Right lobe of liver (tissue), 6 donors: ENCODE measurements around the gene SORL1. TPM values are rescaled to one million over a fixed set of nuclear protein-coding genes. Genes with fewer than 3 reads are reported as not detected.

Experiments used
- ATAC-seq, 4 donors: fragments of 200-7000 bp; cut with Tn5 transposase; one replicate each; pipeline ENCODE4 v1.9.1; 2020; ENCODE audit warnings: mild to moderate bottlenecking in 4 of 4, moderate library complexity in 4 of 4
- DNase-seq, 3 donors: peaks; one replicate each; pipeline ENCODE4 v3.0.0-alpha.2; 2020
- H3K27ac ChIP-seq, 3 donors: fragments of 200-600 bp; one replicate each; pipeline ENCODE4 v1.8.0; 2022
- H3K27me3 ChIP-seq, 2 donors: fragments of 200-600 bp; one replicate each; pipeline ENCODE4 v1.8.0; 2022
- H3K36me3 ChIP-seq, 4 donors: fragments of 200-600 bp; sonication (generic) in 1 of 4; one replicate each; pipeline versions ENCODE4 v1.5.1 to v1.8.0; 2017 to 2022; ENCODE audit warnings: control low read depth in 1 of 4
- H3K4me1 ChIP-seq, 4 donors: fragments of 200-600 bp; sonication (generic) in 1 of 4; one replicate each; pipeline versions ENCODE4 v1.5.1 to v1.8.0; 2017 to 2022; ENCODE audit warnings: control low read depth in 1 of 4
- H3K4me3 ChIP-seq, 3 donors: fragments of 200-600 bp; one replicate each; pipeline ENCODE4 v1.8.0; 2022
- H3K9me3 ChIP-seq, 4 donors: fragments of 200-600 bp; sonication (generic) in 1 of 4; one replicate each; pipeline versions ENCODE4 v1.5.1 to v1.8.0; 2017 to 2022; ENCODE audit warnings: control low read depth in 1 of 4
- CTCF ChIP-seq, 4 donors: fragments of 200-600 bp in 3 of 4; fragments of 450-650 bp in 1 of 4; IDR thresholded peaks; one replicate each; pipeline versions ENCODE4 v1.5.1 to v1.8.0; 2016 to 2022; ENCODE audit warnings: antibody characterized with exemption in 4 of 4, mild to moderate bottlenecking in 2 of 4
- POLR2A ChIP-seq: fragments of 450-650 bp; IDR thresholded peaks from one replicate; pipeline ENCODE4 v1.6.1; 2017; ENCODE audit warnings: antibody characterized with exemption, mild to moderate bottlenecking
- WGBS: methylation state at CpG from one replicate; pipeline ENCODE4 v1.1.6; 2018; ENCODE audit warnings: low coverage, low lambda C conversion rate; ENCODE audit not compliant: insufficient coverage; ENCODE audit errors: missing lambda C conversion rate; 5-methylcytosine and 5-hydroxymethylcytosine counted together
- intact Hi-C, 2 donors: fragments of 100-400 bp; cut with DNase I; formaldehyde crosslinking; loops; one replicate each; pipeline versions ENCODE4 v1.11.2 to v1.14.1; 2022
- total RNA-seq, 6 experiments: library from RNA; depleted of rRNA in 2 of 6; stranded (reverse); fragments of >200 nt in 2 of 6; fragmentation: NEBNext Ultra II Directional in 3 of 6; extraction: Animal tissue kit (Norgen Biotek cat#: 25700) in 3 of 6; gene quantifications; one replicate each; pipeline versions ENCODE4 v1.1.0 to v1.2.4, GENCODE V29; 2016 to 2023
- donor health status: DM: no; HTN: yes; CAD: no.
- donor health status: DM: no; HTN: no; CAD: no.
- donor health status: DM: no; HTN: no; CAD: no.
- donor health status: DM: no; HTN: yes; CAD: no.
- donor health status: DM: no; HTN: yes; CAD: no.

The SORL1 gene
- total RNA-seq, 6 experiments from 2014 or later = 45.2 to 137 (median 73.8) TPM

- peaks cover 0 to 44% (median 0%) of the 10 kb centered on the region in 4 donors for H3K36me3 ChIP-seq
- no peaks in the 10 kb centered on the region for H3K9me3 ChIP-seq
- intact Hi-C loops = no loop called here
- H3K4me3 ChIP-seq = no peak overlapping the region
- peak in 2 of 4 donors; percentile 17 to 23 for ATAC-seq
- no peak for DNase-seq
- no peaks in the 10 kb centered on the region for H3K27me3 ChIP-seq
- no peak for TF ChIP-seq POLR2A
- no peak for TF ChIP-seq CTCF (IDR thresholded peaks at IDR 0.05)
- no peak overlapping the region for H3K27ac ChIP-seq
- H3K4me1 ChIP-seq = no peaks in the 10 kb centered on the region
Measured at GRCh38 chr11:121508449-121508848, 56.3 kb downstream of the SORL1 start.

- H3K36me3 ChIP-seq = peaks cover 0 to 55% (median 0%) of the 10 kb centered on the region in 4 donors
- H3K27me3 ChIP-seq = no peaks in the 10 kb centered on the region
- no peaks in the 10 kb centered on the region for H3K9me3 ChIP-seq
- H3K4me1 ChIP-seq = peaks cover 0 to 10% (median 0%) of the 10 kb centered on the region in 4 donors
- ATAC-seq (no peak), DNase-seq (no peak)
- TF ChIP-seq POLR2A = no peak
- TF ChIP-seq CTCF (IDR thresholded peaks at IDR 0.05) = no peak
- no peak overlapping the region for H3K4me3 ChIP-seq
- 83% methylated on average over 2 of the region's 2 CpGs for WGBS
- H3K27ac ChIP-seq = no peak overlapping the region
- intact Hi-C loops = no loop called here
Measured at GRCh38 chr11:121510438-121510837, 58.3 kb downstream of the SORL1 start.

GRCh38 chr11:121512468-121513465, 60.7 kb downstream of the SORL1 start:
- intact Hi-C loops = no loop called here
- TF ChIP-seq CTCF (IDR thresholded peaks at IDR 0.05) (no peak), POLR2A (no peak)
- ATAC-seq = no peak

GRCh38 chr11:121513807-121514206, 61.7 kb downstream of the SORL1 start:
- intact Hi-C loops = no loop called here
- DNase-seq = no peak
- ATAC-seq = peak in 3 of 4 donors; percentile 7 to 47 (median 26)
- Histone ChIP-seq H3K27me3 (no peaks in the 10 kb centered on the region), H3K36me3 (peaks cover 0 to 62% (median 3%) of the 10 kb centered on the region in 4 donors), H3K27ac (no peak overlapping the region), H3K4me1 (peaks cover 0 to 10% (median 0%) of the 10 kb centered on the region in 4 donors), H3K4me3 (no peak overlapping the region), H3K9me3 (no peaks in the 10 kb centered on the region)
- TF ChIP-seq POLR2A (no peak), CTCF (IDR thresholded peaks at IDR 0.05) (no peak)
- 77% methylated on average over 10 of the region's 11 CpGs for WGBS

More at GRCh38 chr11:121512468-121513465, 60.7 kb downstream of the SORL1 start:
- Histone ChIP-seq H3K9me3 (no peaks in the 10 kb centered on the region), H3K27ac (no peak overlapping the region), H3K4me1 (peaks cover 0 to 10% (median 0%) of the 10 kb centered on the region in 4 donors), H3K27me3 (no peaks in the 10 kb centered on the region), H3K4me3 (no peak overlapping the region), H3K36me3 (peaks cover 0 to 58% (median 3%) of the 10 kb centered on the region in 4 donors)
- WGBS = 90% methylated on average over 9 of the region's 9 CpGs
- no peak for DNase-seq
